Putamen (tissue), 1 donor: ENCODE results near the gene UBA52.
"Not testable (repeated sequence)": the region's sequence is repeated elsewhere in the genome, so short reads cannot be mapped to it uniquely, and the experiment has no call there.

Experiments
- DNase-seq: peaks from one replicate; pipeline ENCODE4 v3.0.0-alpha.2; 2016; ENCODE audit warnings: low spot score

The UBA52 gene

DNA sequence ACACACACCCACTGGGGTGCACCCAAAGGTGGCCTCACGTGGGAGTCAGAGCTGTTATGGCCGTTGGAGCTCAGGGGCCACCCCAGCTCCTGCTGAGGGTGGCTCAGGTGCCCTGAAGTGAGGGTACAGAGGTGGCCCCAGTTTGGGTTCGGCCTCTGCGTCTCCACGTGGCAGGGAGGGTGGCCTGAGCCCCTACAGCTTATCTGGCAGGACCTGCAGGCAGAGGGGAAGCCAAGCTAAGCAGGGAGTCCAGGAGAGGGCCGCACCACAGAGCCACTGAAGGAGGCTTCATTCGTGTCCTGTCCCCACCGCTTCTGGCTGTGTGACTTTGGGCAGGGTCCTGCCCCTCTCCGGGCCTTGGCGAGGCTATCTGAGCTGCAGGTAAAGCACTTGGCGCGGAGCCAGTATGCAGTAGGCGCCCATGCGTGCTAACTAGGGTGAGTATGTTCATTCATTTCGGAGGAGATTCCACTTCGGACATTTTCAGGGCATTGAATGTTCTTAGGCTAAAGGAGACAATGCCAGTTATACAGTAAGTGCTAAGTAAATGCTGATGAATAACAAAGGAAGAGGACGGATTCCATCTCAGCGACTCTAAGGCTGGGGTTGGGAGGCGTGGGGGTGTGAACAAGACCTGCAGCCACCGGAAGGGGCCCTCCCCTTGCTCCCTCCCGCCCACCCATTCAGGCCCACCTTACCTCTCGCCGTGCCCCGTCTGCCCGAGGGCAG is 21.9 kb downstream of the UBA52 start:
- DNase-seq = no peak

DNA sequence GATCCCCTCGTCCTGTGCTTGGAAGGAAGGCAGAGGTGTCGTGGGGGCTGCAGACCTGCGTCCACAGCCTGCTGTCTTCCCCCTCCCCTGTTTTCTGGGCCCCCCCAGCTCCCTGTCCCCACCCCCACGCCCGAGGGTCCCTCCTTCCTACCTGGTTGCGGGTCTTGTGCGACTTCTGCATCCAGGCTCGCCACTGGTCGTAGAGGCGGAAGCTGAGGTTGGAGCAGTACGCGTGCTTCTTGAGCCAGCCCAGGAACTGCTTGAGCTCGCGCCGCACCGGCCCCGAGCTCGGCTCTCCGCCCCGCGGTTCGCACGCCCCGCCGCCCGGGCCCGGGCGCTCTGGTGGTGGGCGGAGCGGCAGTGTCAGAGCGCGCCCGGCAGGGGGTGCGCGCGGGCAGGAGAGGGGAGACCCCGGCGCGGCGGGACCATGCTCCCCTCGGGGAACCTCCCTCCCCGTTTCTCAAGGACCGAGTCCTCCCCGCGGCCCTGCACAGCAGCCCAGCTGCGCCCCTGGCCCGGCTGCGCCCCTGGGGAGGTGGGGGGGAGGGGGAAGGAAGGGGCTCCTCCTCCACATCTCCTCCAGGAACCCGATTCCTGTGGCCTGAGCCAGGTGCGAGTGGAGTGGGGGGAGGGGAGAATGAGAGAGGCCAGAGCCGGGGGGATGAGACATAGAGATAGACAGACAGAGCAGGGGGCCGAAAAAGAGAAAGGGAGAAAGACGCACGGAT is 22.6 kb downstream of the UBA52 start:
- peak; percentile 49 for DNase-seq

DNA sequence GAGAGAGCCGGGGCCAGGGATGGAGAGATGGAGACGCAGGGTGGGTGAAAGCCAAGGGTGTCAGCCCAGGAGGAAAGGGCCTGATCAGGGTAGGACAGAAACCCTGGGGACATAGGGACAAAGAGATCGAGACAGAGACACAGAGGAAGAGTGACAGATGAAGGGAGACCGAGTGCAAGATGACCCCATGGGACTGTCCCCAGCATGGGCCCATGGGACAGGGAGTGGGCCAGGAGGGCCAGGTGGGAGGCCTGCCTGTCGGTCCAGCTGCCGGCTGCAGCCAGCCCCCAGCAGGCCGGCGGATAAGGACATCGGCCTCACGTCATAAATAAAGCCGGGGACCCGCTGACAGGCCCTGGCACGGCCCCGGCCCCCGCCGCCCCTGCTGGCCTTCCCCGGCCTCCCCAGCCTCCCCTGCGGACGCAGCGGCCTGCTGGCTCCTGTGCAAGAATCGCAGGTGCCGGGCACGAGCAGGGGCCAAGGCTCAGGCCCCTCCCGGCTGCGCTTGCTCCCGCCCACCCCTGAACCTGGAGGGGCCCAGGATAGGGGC is 23.2 kb downstream of the UBA52 start:
- no peak for DNase-seq

DNA sequence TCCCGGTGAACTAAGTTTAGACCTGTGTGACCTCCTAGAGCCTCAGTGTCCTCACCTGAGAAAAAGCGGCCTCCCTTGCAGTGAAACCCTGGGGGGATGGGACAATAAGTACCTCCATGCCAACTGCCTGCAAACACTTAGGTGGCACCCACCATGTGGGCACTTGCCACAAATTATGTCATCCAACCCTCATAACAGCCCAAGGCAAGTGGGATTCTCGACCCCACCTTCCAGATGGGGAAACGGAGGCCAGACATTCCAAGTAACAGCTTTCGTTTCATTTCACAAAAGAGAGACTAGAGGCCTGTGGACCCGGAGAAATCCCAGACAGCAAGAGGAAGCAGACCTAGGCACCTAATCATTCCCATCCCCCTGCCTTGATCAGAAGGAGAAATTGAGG is 23.8 kb downstream of the UBA52 start:
- DNase-seq = no peak

DNA sequence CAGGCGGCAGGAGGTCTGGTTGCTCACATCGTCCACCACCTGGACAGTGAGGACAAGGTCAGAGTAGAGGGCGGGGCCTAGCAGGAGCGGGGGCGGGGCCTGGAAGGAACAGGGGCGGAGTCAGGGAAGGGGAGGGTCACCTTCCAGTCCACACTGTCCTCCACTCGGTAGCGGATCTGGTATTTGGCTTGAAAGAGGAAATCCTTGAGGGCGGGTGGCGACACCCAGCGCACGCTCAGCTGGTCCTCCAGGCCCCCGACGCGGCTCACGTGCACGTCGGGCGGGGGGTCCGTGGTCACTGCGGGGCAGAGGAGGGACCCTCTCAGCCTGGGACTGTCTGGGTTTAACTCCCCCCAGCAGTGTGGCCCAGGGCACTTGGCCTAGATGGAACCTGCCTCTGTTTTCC is 25.1 kb downstream of the UBA52 start:
- DNase-seq = no peak

DNA sequence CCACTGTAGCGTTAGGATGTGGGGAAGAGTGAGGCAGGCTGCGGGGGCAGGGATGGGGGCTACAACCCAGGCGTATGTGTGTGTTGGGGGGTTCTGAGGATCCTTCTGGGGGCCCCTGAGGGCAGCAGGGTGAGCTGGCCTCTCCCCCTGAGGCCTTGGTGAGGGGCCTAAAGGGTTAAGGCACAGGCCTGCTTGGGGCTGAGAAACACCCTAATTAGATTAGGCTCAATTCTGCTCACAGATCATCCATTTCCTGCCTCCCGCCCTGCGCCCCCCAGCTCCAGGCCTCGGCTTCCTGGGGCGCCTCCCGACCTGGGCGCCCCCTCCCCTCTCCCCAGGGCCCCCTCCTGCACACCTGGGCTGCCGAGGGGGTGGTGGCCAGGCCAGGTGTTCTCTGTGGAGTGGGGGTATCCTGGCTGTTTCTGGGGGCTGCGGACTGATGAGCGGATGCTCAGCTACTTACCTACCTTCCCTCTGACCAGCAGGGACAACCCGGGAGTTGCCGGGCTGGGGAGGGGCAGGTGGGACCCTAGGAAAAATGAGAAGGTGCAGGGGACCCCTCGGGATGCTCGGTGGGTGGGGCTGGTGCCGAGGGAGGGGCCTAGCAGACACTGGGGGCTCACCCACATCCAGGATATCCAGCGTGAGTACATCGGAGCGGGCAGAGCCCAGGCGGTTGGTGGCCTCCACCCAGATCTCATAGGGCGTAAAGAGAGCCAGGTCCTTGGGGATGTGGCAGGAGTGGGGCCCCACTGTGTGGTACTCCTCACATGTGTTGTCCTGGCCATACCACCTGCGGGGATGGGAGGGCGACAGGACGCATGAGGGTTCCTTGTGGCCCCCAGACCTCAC is 26.4 kb downstream of the UBA52 start:
- no peak for DNase-seq

DNA sequence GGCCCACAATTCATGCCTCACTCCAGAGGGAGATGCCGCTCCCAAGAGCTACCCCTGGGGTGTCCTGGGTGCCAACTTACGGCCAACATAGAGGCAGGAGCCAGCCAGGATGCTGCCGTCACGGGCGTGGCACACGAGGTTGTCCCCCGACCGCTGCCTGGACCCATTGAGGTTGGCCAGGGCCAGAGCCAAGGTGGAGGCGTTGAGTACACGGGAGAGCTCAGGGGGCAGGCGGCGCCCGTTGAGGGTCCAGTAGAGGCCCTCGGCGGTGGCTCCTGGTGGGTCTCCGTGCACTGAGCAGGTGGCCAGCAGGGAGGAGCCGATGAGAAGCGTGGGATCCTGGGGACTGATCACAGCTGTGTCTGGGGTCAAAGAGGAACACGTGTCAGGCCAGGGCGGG is 27.8 kb downstream of the UBA52 start:
- no peak for DNase-seq

DNA sequence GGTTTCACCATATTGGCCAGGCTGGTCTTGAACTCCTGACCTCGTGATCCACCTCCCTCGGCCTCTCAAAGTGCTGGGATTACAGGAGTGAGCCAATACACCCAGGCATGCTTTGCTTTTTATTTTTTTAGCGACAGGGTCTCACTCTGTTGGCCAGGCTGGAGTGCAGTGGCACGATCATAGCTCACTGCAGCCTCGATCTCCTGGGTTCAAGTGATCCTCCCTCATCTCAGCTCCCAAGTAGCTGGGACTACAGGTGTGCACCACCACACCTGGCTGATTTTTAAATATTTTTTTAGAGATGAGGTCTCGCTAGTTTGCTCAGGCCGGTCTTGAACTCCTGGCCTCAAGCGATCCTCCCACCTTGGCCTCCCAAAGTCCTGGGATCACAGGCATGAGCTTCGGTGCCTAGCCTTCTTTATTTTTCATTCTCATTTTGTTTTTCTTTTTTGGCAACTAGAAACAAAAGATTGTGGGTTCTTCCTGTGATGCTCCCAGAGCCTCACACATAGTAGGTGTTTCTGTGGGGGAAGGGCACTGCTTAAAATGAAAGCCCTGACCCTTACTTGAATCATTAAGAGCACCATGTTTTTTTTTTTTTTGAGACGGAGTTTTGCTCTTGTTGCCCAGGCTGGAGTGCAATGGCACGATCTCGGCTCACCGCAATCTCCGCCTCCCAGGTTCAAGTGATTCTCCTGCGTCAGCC is 29.2 kb downstream of the UBA52 start:
- DNase-seq = not testable (repeated sequence)

DNA sequence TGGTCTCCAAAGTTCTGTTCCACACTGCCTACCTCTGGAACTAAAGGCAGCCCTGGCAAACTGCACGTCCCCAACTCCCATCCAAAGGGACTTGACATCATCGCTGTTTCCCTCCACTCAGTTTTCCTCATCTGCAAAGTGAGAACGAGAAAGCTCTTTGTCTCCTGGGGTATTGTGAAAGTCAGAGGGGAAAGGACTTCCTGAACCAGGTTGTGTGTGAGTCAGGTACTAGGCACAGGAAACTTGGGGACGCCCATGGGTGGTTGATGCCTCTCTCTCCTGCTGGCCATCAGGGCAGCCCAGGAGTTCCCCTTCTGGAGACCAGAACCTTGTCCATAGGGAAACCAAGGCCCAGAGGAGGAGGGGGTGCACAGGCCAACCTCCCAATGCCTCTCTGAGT is 30.2 kb downstream of the UBA52 start:
- no peak for DNase-seq

DNA sequence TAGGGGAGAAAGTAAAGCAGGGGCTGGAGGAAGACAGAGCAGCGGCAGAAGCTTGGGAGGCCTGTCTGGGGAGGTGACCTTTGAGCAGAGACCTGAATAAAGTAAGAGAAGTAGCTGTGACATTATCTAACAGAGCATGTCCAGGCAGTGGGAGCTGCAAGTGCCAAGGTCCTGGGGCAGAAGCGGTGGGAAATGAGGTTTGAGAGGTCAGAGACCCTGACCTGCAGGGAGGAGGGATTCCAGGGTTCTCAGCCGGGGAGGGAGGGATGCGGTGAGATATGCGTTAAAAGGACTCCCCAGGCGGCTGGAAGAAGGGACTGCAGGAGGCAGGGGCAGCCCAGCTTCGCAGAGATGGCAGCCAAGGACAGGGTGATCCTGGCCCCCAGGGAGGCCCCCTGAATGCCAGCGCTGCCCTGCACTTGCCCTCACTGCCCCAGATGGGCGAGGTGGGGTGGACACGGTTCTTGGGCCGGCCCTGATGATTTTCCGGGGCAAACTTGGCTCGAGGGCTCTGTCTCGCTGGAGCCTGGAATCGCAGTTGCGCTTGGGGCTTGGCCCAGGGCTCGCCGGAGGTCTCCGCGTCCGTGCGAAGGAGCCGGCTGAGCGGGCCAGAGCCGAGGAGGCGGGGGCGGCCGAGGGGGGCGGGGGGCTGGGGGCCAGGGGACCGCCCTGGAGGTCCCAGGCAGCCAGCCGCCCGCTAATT is 31.7 kb downstream of the UBA52 start:
- DNase-seq = no peak

DNA sequence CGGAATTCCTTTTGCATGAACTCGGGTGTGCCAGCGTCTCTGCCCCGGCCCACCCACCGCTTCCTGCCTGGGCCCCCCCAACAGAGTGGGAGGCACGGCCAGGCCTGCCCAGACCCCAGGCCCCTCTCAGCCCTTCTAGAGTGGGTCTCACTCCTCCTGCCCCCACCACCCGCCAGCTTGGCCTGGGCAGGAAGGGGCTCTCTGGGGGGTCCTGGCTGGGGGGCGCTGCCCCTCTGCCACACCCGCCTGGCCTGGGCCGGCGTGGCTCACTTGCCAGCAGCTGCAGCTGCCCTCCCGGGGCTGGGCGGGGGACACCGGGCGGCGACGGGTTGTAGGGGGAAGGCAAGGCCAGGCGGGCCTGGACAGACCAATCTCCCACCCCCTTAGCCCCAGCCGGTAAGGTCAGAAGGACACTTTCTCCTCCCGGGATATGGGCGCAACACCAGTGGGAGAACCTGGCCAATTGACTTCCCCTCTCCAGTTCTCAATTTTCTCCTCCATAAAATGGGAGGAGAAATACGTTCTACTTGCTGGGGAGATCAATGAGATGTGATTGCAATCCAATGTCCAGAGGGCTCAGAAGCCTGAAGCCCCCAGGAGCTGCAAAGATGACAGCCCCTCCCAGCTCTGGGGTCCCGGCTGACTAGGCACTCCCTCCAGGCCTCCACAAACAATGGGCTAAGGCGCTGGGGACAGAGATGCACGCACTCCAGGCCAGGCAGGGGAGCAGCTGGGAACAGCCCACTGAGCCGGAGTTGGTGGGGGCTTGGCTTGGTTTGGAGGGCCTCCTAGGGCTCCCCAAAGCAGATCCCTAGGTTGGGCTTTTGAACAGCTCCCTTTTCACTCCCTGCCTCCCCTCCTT is 32.5 kb downstream of the UBA52 start:
- DNase-seq = no peak

DNA sequence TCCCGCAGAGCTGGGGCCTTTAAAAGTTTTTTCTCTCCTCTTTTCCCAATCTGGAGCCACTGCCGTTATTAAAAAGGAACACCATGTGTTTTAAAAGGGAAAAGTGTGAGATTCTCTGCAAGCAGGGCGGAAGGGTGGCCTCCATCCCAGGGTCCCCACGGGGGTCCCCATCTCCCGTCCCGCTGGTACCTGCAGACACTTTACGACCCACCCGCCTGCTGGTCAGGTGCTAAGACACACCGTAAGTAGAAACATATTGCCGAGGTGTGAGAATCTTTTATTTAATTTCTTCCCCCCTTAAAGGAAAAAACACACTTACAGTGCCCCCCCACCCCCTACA is 33.1 kb downstream of the UBA52 start:
- DNase-seq = no peak

DNA sequence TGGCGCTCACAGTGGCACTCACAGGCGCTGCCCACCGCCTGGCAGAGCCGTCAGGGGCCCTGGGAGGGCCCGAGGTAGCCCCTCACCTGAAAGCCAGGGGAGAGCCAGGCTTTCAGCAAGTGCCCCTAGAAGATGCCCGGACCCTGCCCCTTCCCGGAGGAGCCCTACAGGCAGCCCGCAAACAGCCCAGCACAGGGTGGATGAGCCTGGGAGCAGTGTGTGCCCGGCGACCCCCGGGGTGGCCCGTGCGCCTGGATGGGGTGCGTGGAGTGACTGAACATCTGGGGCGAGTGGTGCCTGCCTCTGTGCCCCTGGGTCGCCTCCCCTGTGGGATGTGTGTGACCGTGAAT is 33.5 kb downstream of the UBA52 start:
- DNase-seq = no peak

DNA sequence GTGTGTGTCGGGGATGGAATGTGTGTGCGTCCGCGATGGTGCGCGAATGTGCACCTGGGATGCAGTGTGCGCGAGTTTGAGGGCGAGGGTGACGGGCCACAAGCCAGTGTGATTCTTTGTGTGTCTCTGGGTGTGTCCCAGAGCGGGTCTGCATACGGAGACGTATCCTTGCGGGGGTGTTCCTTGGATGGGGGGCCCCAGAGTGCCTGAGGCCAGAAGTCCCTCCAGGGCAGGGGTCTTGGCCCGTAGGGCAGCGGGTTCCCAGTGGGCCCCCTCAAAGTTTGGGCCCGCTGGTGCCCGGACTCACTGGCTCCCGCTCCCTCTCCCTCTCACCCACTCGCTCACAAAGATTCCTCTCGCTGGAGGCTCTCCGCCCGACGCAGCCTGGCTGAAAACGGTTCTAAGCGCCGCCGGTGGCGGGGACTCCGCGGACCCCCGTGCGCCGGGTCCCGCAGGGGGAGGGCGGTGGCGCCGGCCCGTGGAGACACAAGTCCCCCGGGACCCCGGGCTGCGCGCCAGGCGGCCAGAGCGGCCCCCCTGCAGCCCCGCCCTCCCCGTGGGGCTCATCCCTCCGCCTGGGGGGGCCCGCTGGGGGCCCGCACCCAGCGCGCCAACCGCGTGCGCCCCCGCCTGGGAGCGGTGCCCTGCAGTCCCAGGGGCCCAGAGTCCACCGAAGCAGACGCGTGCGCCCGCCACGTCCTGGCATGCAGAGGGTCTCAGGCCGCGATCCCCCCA is 34.1 kb downstream of the UBA52 start:
- DNase-seq = no peak

DNA sequence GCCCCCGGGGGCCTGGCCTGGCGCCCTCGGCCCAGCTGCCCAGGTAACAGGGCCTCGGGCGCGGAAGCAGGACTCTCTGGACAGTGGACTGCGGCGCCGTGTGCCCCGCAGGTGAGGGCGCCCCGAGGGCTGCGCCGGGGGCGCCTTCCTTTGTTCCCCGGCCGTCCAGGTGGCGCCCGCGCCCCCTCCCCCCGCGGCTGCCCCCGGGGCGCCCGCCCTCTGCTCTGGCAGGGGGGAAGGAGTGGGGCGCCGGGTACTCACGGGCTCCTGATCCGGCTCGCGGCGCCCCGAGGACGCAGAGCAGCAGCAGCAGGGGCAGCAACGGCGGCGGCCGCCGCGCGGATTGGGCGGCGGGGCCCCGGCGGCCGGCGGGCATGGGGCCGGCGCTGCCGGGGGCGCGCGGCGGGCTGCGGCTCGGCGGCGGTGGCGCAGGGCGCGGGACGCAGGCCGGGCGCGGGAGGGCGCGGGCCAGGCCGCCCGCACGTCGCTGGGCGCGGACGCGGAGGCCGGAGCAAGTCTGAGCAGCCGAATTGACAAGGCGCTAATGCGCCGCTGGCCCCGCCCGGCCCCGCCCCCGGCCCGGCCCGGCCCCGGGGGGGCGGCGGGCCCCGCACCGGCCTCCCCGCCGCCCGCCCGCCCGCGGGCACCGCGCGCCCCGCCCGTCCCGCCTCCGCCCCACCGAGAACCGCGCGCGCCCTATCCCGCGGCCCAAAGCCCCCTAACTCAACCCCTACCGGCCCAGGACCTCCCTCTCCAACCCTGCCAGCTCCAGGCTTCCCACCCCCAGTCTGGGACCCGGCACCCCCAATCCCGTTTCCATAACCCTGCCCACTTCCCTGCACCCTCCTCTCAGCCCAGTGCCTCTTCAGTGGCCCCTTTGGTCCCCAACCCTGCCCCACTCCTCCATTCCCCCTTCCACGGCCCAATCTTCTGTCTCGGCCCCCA is 34.9 kb downstream of the UBA52 start, which contains the start of gene CRLF1:
Gene CRLF1 (minus strand): TSS at position 519 of the 945 bp plus-strand sequence. CDS start 143 bp downstream, at position 376.
- no peak for DNase-seq

DNA sequence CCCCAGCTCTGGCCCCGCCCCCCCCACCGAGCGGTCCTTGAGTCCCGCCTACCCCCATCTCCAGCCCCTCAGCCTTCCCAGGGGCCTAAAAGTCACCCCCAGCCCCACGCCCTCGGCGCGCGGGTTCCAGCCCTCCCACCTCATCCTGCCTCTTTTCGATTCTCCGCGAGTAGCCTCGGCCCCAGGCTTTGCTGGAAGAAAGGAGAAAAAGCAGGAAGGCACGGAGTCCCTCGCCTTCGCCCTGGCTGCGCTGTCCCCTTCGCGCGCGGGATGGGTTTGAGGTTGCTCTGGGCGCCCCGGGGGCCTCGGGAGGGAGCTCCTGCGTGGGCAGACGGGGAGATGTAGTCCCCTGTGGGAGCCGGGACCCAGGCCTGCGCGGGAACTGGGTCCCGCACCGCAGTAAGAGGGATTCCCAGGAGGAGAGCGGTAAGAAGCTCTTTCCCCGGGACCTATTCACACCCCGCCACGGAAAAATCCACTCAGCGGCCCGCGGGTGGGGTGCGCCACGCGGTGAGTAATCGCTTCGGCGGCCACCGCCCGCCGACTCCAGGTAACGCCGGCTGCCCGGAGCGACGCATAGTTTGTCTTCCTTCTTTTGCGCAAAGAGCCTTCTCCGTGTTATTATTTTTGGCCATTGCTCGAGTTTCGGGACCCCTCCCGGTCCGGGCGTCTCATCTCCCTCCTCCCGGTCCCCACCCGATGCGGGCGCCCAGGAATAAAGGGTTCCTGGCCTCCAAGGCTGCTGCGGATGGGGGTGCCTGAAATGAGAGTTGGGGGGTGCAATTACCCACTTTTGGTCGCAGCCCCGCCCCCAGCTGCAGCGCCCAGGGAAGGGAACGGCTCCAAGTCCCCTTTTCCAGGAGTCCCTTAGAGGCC is 35.8 kb downstream of the UBA52 start:
- no peak for DNase-seq

DNA sequence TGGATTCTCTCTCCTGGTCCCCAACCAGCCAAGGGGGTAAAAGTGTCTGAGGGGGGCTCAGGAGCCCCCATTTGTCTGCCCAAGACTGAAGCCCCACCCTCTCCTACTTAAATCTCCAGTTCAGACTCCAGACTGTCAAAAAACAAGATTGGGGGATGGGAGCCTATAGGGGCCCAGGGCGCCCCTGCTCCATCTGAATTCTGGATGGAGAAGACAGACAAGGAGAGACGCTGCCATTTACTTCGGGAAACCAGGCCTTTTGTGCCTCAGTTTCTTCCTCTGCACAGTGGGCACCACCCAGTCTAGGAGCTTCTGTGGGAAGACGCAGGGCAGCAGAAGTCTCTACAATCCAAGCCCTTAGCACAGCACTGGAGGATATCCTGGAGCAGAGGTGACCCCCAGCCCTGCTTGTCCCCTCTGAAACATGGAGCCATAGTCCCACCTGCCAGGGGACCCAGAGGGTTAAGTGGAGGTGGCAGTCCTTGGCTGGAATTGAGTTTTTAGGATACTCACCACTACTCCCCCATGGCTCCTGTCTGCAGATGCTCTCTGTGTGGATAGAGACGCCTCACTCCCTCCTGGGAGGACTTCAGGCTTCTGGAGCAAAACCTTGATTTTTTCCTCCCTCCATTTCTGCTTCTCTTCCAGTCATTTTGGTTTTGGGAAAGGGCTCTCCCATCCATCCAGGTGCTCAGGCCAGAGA is 36.6 kb downstream of the UBA52 start:
- no peak for DNase-seq
